CD4-positive, alpha-beta T cell (primary cell): ENCODE data around the gene NOP56. TPM values are rescaled to one million over a fixed set of nuclear protein-coding genes. Genes with fewer than 3 reads are reported as not detected.
A peak's percentile ranks its signal among the peaks of the same experiment; 100 is the strongest.
"Not testable (repeated sequence)": the region's sequence is repeated elsewhere in the genome, so short reads cannot be mapped to it uniquely, and the experiment has no call there.

Experiments used
- ATAC-seq: fragments of 200-7000 bp; cut with Tn5 transposase; one replicate; pipeline ENCODE4 v1.10.0; 2022; ENCODE audit warnings: mild to moderate bottlenecking; ENCODE audit not compliant: poor library complexity
- CTCF ChIA-PET: fragments of 350-600 bp; sonication (Branson Sonifier 250); formaldehyde crosslinking; loops from one replicate; lab custom pipeline; 2021; ENCODE audit warnings: antibody characterized with exemption, inconsistent platforms; lab: Charles Lee
- POLR2A ChIA-PET: fragments of 350-600 bp; sonication (Branson Sonifier 250); formaldehyde crosslinking; loops from one replicate; lab custom pipeline; 2021; ENCODE audit warnings: antibody characterized with exemption, inconsistent platforms; lab: Charles Lee
- DNase-seq, 14 experiments: peaks; one replicate each; pipeline ENCODE4 v3.0.0-alpha.2; 2013 to 2020; ENCODE audit warnings: mixed read lengths in 2 of 14
- H3K27ac ChIP-seq, 2 donors: one replicate each; pipeline versions ENCODE4 v1.5.1 to v1.7.0; 2013; ENCODE audit warnings: low read length in 2 of 2, low read depth in 1 of 2, mild to moderate bottlenecking in 1 of 2
- H3K27me3 ChIP-seq, 2 experiments: 1 replicate in 1 of 2; 2 replicates in 1 of 2; pipeline versions ENCODE4 v1.6.1 to v1.7.0; 2013; ENCODE audit warnings: low read length in 2 of 2, control low read depth in 1 of 2, mild to moderate bottlenecking in 1 of 2, moderate library complexity in 1 of 2; ENCODE audit not compliant: insufficient read depth in 2 of 2, control insufficient read depth in 1 of 2
- H3K36me3 ChIP-seq: one replicate; pipeline ENCODE4 v1.6.1; 2013; ENCODE audit warnings: low read length, control low read depth; ENCODE audit not compliant: insufficient read depth
- H3K4me1 ChIP-seq: one replicate; pipeline ENCODE4 v1.6.1; 2013; ENCODE audit warnings: low read length, control low read depth; ENCODE audit not compliant: insufficient read depth
- H3K4me3 ChIP-seq: one replicate; pipeline ENCODE4 v1.5.1; 2013; ENCODE audit warnings: mild to moderate bottlenecking, low read length, moderate library complexity
- H3K9me3 ChIP-seq, 2 experiments: 1 replicate in 1 of 2; 2 replicates in 1 of 2; pipeline versions ENCODE4 v1.6.1 to v1.7.0; 2013; ENCODE audit warnings: low read length in 2 of 2, mild to moderate bottlenecking in 2 of 2, control low read depth in 1 of 2, moderate library complexity in 1 of 2; ENCODE audit not compliant: control insufficient read depth in 1 of 2, insufficient read depth in 1 of 2
- H3K27ac Mint-ChIP-seq: one replicate; pipeline ENCODE4 v1.8.0; 2020; ENCODE audit warnings: mixed read lengths
- H3K27me3 Mint-ChIP-seq: one replicate; pipeline ENCODE4 v1.8.0; 2021; ENCODE audit warnings: mixed read lengths
- H3K36me3 Mint-ChIP-seq: one replicate; pipeline ENCODE4 v1.8.0; 2021; ENCODE audit warnings: low read depth, mixed read lengths
- H3K4me1 Mint-ChIP-seq: one replicate; pipeline ENCODE4 v1.8.0; 2021; ENCODE audit warnings: low read depth, mixed read lengths
- H3K4me3 Mint-ChIP-seq: one replicate; pipeline ENCODE4 v1.8.0; 2020; ENCODE audit warnings: mild to moderate bottlenecking, mixed read lengths
- H3K9me3 Mint-ChIP-seq: one replicate; pipeline ENCODE4 v1.8.0; 2020; ENCODE audit warnings: mixed read lengths
- CTCF ChIP-seq: fragments of 200-600 bp; IDR thresholded peaks from one replicate; pipeline ENCODE4 v1.8.0; 2022; ENCODE audit warnings: antibody characterized with exemption, mild to moderate bottlenecking
- intact Hi-C, 2 experiments: fragments of 100-400 bp; cut with DNase I in 1 of 2; cut with micrococcal nuclease in 1 of 2; formaldehyde crosslinking; loops; one replicate each; pipeline versions ENCODE4 v1.15.1 to v1.9.0; 2023 to 2025; cut with DNase I, micrococcal nuclease
- total RNA-seq, 174 experiments: library from RNA in 2 of 174; stranded (reverse) in 2 of 174; gene quantifications; one replicate each; pipeline ENCODE4 v1.2.3 and lab custom pipeline; 2021 to 2026

NOP56 gene
- total RNA-seq, 2 experiments from 2014 or later, result 261 to 262 TPM

- peaks cover 19% of the 10 kb centered on the region for H3K4me1 Mint-ChIP-seq
- no peaks in the 10 kb centered on the region for H3K9me3 Mint-ChIP-seq
- no peak overlapping the region for H3K27ac Mint-ChIP-seq
- ATAC-seq, result no peak
- Histone ChIP-seq H3K27ac (no peak overlapping the region), H3K4me1 (peaks cover 17% of the 10 kb centered on the region), H3K4me3 (no peak overlapping the region), H3K9me3 (peaks cover 0 to 11% of the 10 kb centered on the region in 2 experiments), H3K27me3 (peaks cover 26 to 36% of the 10 kb centered on the region in 2 experiments), H3K36me3 (no peaks in the 10 kb centered on the region)
- TF ChIP-seq CTCF, result no peak
- intact Hi-C loops, result no loop called here
- no peak for DNase-seq
- peak overlapping the region; percentile 42 for H3K4me3 Mint-ChIP-seq
- H3K27me3 Mint-ChIP-seq, result peaks cover 61% of the 10 kb centered on the region
- ChIA-PET POLR2A (interaction anchor here (0.5 to 3.6 kb wide), 6 partner anchors 30 to 179 kb away, joined by 3 to 29 read pairs (median 6); partner anchors contain the start of gene IDH3B), CTCF (interaction anchor here (1.8 to 2.1 kb wide), 2 partner anchors 36 to 59 kb away, joined by 6 read pairs; no protein-coding TSS in a partner anchor)
- H3K36me3 Mint-ChIP-seq, result peaks cover 4% of the 10 kb centered on the region
These were observed 41.6 kb downstream of the NOP56 start for GRCh38 chr20:2694008-2694471.

GRCh38 chr20:2694519-2694918, 42.1 kb downstream of the NOP56 start:
- peaks cover 26 to 36% of the 10 kb centered on the region in 2 experiments for H3K27me3 ChIP-seq
- H3K27me3 Mint-ChIP-seq, result peaks cover 61% of the 10 kb centered on the region
- no peaks in the 10 kb centered on the region for H3K9me3 Mint-ChIP-seq
- POLR2A ChIA-PET, result interaction anchor here (2.6 to 3.6 kb wide), 2 partner anchors 35 to 47 kb away, joined by 9 to 29 read pairs; no protein-coding TSS in a partner anchor
- peaks cover 17% of the 10 kb centered on the region for H3K4me1 ChIP-seq
- ATAC-seq (no peak), DNase-seq (no peak)
- no peak overlapping the region for H3K27ac ChIP-seq
- CTCF ChIA-PET, result interaction anchor here (1.8 to 2.1 kb wide), 2 partner anchors 35 to 58 kb away, joined by 6 read pairs; no protein-coding TSS in a partner anchor
- H3K36me3 Mint-ChIP-seq, result peaks cover 4% of the 10 kb centered on the region
- H3K4me3 ChIP-seq, result no peak overlapping the region
- peaks cover 19% of the 10 kb centered on the region for H3K4me1 Mint-ChIP-seq
- H3K4me3 Mint-ChIP-seq, result peak overlapping the region; percentile 79
- intact Hi-C loops, result no loop called here
- H3K27ac Mint-ChIP-seq, result no peak overlapping the region
- TF ChIP-seq CTCF, result no peak
- peaks cover 0 to 11% of the 10 kb centered on the region in 2 experiments for H3K9me3 ChIP-seq
- no peaks in the 10 kb centered on the region for H3K36me3 ChIP-seq

GRCh38 chr20:2695206-2695983, 43.0 kb downstream of the NOP56 start:
- no peak for TF ChIP-seq CTCF
- Mint-ChIP-seq H3K36me3 (peaks cover 4% of the 10 kb centered on the region), H3K27me3 (peaks cover 61% of the 10 kb centered on the region), H3K4me1 (peaks cover 19% of the 10 kb centered on the region), H3K9me3 (no peaks in the 10 kb centered on the region), H3K4me3 (peak overlapping the region; percentile 79), H3K27ac (no peak overlapping the region)
- DNase-seq, result no peak
- Histone ChIP-seq H3K36me3 (no peaks in the 10 kb centered on the region), H3K4me1 (peaks cover 17% of the 10 kb centered on the region), H3K4me3 (no peak overlapping the region), H3K9me3 (peaks cover 0 to 11% of the 10 kb centered on the region in 2 experiments), H3K27me3 (peaks cover 26 to 36% of the 10 kb centered on the region in 2 experiments), H3K27ac (no peak overlapping the region)
- ChIA-PET CTCF (interaction anchor here (2.1 kb wide), 1 partner anchor 57 kb away, joined by 6 read pairs; no protein-coding TSS in a partner anchor), POLR2A (no interaction called here)
- intact Hi-C loops, result no loop called here
- ATAC-seq, result no peak

GRCh38 chr20:2695984-2696525, 43.6 kb downstream of the NOP56 start:
- H3K4me3 ChIP-seq, H3K9me3 Mint-ChIP-seq, intact Hi-C loops, H3K36me3 Mint-ChIP-seq, H3K27ac ChIP-seq, POLR2A ChIA-PET, CTCF ChIA-PET, ATAC-seq, DNase-seq, H3K27ac Mint-ChIP-seq, H3K36me3 ChIP-seq: not testable (repeated sequence)
- peaks cover 17% of the 10 kb centered on the region for H3K4me1 ChIP-seq
- Mint-ChIP-seq H3K4me1 (peaks cover 15% of the 10 kb centered on the region), H3K27me3 (peaks cover 60% of the 10 kb centered on the region), H3K4me3 (peak overlapping the region; percentile 20)
- peaks cover 26 to 33% of the 10 kb centered on the region in 2 experiments for H3K27me3 ChIP-seq
- peaks cover 0 to 11% of the 10 kb centered on the region in 2 experiments for H3K9me3 ChIP-seq
